IMR-90 (cell line): ENCODE results near the gene SERPINB1. TPM values are rescaled to one million over a fixed set of nuclear protein-coding genes. Genes with fewer than 3 reads are reported as not detected.

Experiments
- ATAC-seq: fragments of 200-7000 bp; cut with Tn5 transposase; 2 replicates; pipeline ENCODE4 v1.9.1; 2020; ENCODE audit warnings: low read depth, mild to moderate bottlenecking, moderate library complexity
- BruUV-seq: library from RNA; stranded (reverse); fragments of 400-500 nt; replicated peaks from 2 replicates; lab custom pipeline; 2021; lab: Mats Ljungman, UMichigan
- CTCF ChIA-PET: fragments of 300-600 bp; formaldehyde crosslinking; extraction: SDS; loops from one replicate; lab custom pipeline; 2021; ENCODE audit warnings: antibody characterized with exemption; lab: Yijun Ruan, JAX
- POLR2A ChIA-PET: fragments of 300-600 bp; sonication (Branson Sonifier 250); formaldehyde crosslinking; loops from one replicate; lab custom pipeline; 2022; ENCODE audit warnings: antibody characterized with exemption; ENCODE audit not compliant: unreplicated experiment; lab: Charles Lee
- DNase-seq: peaks from one replicate; pipeline ENCODE4 v3.0.0; 2013
- H2AFZ ChIP-seq: replicated peaks from 2 replicates; pipeline ENCODE3; 2013; ENCODE audit warnings: low read length, mild to moderate bottlenecking; ENCODE audit not compliant: poor library complexity
- H2AK5ac ChIP-seq: 2 replicates; pipeline ENCODE4 v1.6.1; 2013; ENCODE audit warnings: low read depth, low read length, inconsistent platforms
- H2AK9ac ChIP-seq: replicated peaks from 2 replicates; pipeline ENCODE3; 2013; ENCODE audit warnings: mild to moderate bottlenecking, low read depth, low read length, moderate library complexity; ENCODE audit not compliant: poor library complexity
- H2BK120ac ChIP-seq: 2 replicates; pipeline ENCODE4 v1.6.1; 2013; ENCODE audit warnings: low read depth, low read length, inconsistent platforms
- H2BK15ac ChIP-seq: 3 replicates; pipeline ENCODE4 v1.6.1; 2013; ENCODE audit warnings: low read depth, low read length, inconsistent platforms
- H2BK20ac ChIP-seq: 2 replicates; pipeline ENCODE4 v1.6.1; 2013; ENCODE audit warnings: low read depth, mild to moderate bottlenecking, inconsistent platforms, low read length, moderate library complexity
- H2BK5ac ChIP-seq: 2 replicates; pipeline ENCODE4 v1.6.1; 2013; ENCODE audit warnings: mild to moderate bottlenecking, low read depth, low read length, inconsistent platforms; ENCODE audit not compliant: poor library complexity, severe bottlenecking
- H3K14ac ChIP-seq: replicated peaks from 2 replicates; pipeline ENCODE4 v1.6.1; 2013; ENCODE audit warnings: low read depth, low read length, inconsistent platforms
- H3K18ac ChIP-seq: 2 replicates; pipeline ENCODE4 v1.6.1; 2013; ENCODE audit warnings: low read depth, low read length, control low read depth
- H3K23ac ChIP-seq: 2 replicates; pipeline ENCODE4 v1.6.1; 2013; ENCODE audit warnings: low read depth, low read length, inconsistent platforms
- H3K27ac ChIP-seq: 2 replicates; pipeline ENCODE4 v1.5.1; 2013; ENCODE audit warnings: mild to moderate bottlenecking, control low read depth, low read length; ENCODE audit not compliant: insufficient read depth
- H3K27me3 ChIP-seq: 2 replicates; pipeline ENCODE4 v1.6.1; 2013; ENCODE audit warnings: low read length; ENCODE audit not compliant: control insufficient read depth, insufficient read depth
- H3K36me3 ChIP-seq: 2 replicates; pipeline ENCODE4 v1.6.1; 2013; ENCODE audit warnings: low read length, mixed read lengths; ENCODE audit not compliant: control insufficient read depth, insufficient read depth
- H3K4ac ChIP-seq: 2 replicates; pipeline ENCODE4 v1.6.1; 2013; ENCODE audit warnings: low read depth, low read length, inconsistent platforms
- H3K4me1 ChIP-seq: 2 replicates; pipeline ENCODE4 v1.6.1; 2013; ENCODE audit warnings: low read length, mixed read lengths; ENCODE audit not compliant: control insufficient read depth, insufficient read depth
- H3K4me2 ChIP-seq: 2 replicates; pipeline ENCODE4 v1.6.1; 2013; ENCODE audit warnings: low read depth, mild to moderate bottlenecking, control low read depth, low read length, moderate library complexity
- H3K4me3 ChIP-seq: 2 replicates; pipeline ENCODE4 v1.5.1; 2013; ENCODE audit warnings: low read depth, mild to moderate bottlenecking, control low read depth, low read length, moderate library complexity; ENCODE audit not compliant: insufficient read depth
- H3K56ac ChIP-seq: 2 replicates; pipeline ENCODE4 v1.6.1; 2013; ENCODE audit warnings: low read length, inconsistent platforms; ENCODE audit not compliant: insufficient read depth; ENCODE audit errors: extremely low read depth
- H3K79me1 ChIP-seq, 2 experiments: 2 replicates each; pipeline ENCODE4 v1.6.1; 2013; ENCODE audit warnings: low read length in 2 of 2, inconsistent platforms in 1 of 2, low read depth in 1 of 2
- H3K9ac ChIP-seq: 2 replicates; pipeline ENCODE4 v1.6.1; 2013; ENCODE audit warnings: low read depth, low read length, control low read depth
- H3K9me1 ChIP-seq: 2 replicates; pipeline ENCODE4 v1.6.1; 2013; ENCODE audit warnings: low read length, inconsistent platforms; ENCODE audit not compliant: insufficient read depth
- H3K9me3 ChIP-seq: 2 replicates; pipeline ENCODE4 v1.6.1; 2013; ENCODE audit warnings: low read length; ENCODE audit not compliant: control insufficient read depth, insufficient read depth
- H4K20me1 ChIP-seq: 2 replicates; pipeline ENCODE4 v1.6.1; 2013; ENCODE audit warnings: low read length, inconsistent platforms; ENCODE audit not compliant: insufficient read depth
- H4K5ac ChIP-seq: 2 replicates; pipeline ENCODE4 v1.6.1; 2013; ENCODE audit warnings: mild to moderate bottlenecking, low read depth, low read length, control low read depth
- H4K8ac ChIP-seq, 2 experiments: 2 replicates each; pipeline ENCODE4 v1.6.1; 2013; ENCODE audit warnings: low read depth in 2 of 2, low read length in 2 of 2, control low read depth in 1 of 2, inconsistent platforms in 1 of 2
- H4K91ac ChIP-seq: 2 replicates; pipeline ENCODE4 v1.6.1; 2013; ENCODE audit warnings: low read depth, low read length, inconsistent platforms; ENCODE audit not compliant: insufficient read depth
- BHLHE40 ChIP-seq: fragments of 150-350 bp; IDR thresholded peaks from 2 replicates; pipeline ENCODE4 v1.6.1; 2016; ENCODE audit warnings: mild to moderate bottlenecking, low read depth, low read length
- CEBPB ChIP-seq: IDR thresholded peaks from 2 replicates; pipeline ENCODE4 v1.6.1; 2012; ENCODE audit warnings: low read depth, low read length, improper control_type of control experiment
- CHD1 ChIP-seq: IDR thresholded peaks from 2 replicates; pipeline ENCODE4 v1.6.1; 2012; ENCODE audit warnings: low read depth, low read length, improper control_type of control experiment
- CTCF ChIP-seq: conservative IDR thresholded peaks from 2 replicates; pipeline ENCODE4 v1.5.1; 2012; ENCODE audit warnings: mild to moderate bottlenecking, low read depth, low read length, improper control_type of control experiment
- ELK1 ChIP-seq: fragments of 150-350 bp; IDR thresholded peaks from 2 replicates; pipeline ENCODE4 v1.6.1; 2016; ENCODE audit warnings: low read depth, mild to moderate bottlenecking, low read length, moderate library complexity, borderline replicate concordance
- FOS ChIP-seq: fragments of 150-350 bp; IDR thresholded peaks from 2 replicates; pipeline ENCODE4 v1.6.1; 2016; ENCODE audit warnings: low read depth, low read length
- MAFK ChIP-seq: IDR thresholded peaks from 2 replicates; pipeline ENCODE4 v1.6.1; 2012; ENCODE audit warnings: low read depth, low read length, improper control_type of control experiment
- MAZ ChIP-seq: IDR thresholded peaks from 2 replicates; pipeline ENCODE4 v1.6.1; 2012; ENCODE audit warnings: low read depth, mild to moderate bottlenecking, low read length, improper control_type of control experiment, moderate library complexity, borderline replicate concordance
- MXI1 ChIP-seq: IDR thresholded peaks from 2 replicates; pipeline ENCODE4 v1.6.1; 2012; ENCODE audit warnings: low read depth, mild to moderate bottlenecking, low read length, moderate library complexity, borderline replicate concordance
- NFE2L2 ChIP-seq: fragments of 150-350 bp; IDR thresholded peaks from 2 replicates; pipeline ENCODE4 v1.6.1; 2016; ENCODE audit warnings: low read depth, mild to moderate bottlenecking, low read length
- POLR2A ChIP-seq: IDR thresholded peaks from 2 replicates; pipeline ENCODE4 v1.6.1; 2012; ENCODE audit warnings: mild to moderate bottlenecking, low read depth, low read length
- RAD21 ChIP-seq: IDR thresholded peaks from 2 replicates; pipeline ENCODE4 v1.6.1; 2012; ENCODE audit warnings: low read length, improper control_type of control experiment
- RCOR1 ChIP-seq: IDR thresholded peaks from 2 replicates; pipeline ENCODE4 v1.6.1; 2012; ENCODE audit warnings: mild to moderate bottlenecking, low read length, improper control_type of control experiment; ENCODE audit not compliant: insufficient replicate concordance
- RFX5 ChIP-seq: IDR thresholded peaks from 2 replicates; pipeline ENCODE4 v1.8.0; 2012; ENCODE audit warnings: low read depth, mild to moderate bottlenecking, low read length, moderate library complexity
- SMC3 ChIP-seq: fragments of 150-350 bp; IDR thresholded peaks from 2 replicates; pipeline ENCODE4 v1.6.1; 2016; ENCODE audit warnings: low read depth, mild to moderate bottlenecking, antibody characterized with exemption, low read length, moderate library complexity
- USF2 ChIP-seq: fragments of 150-350 bp; IDR thresholded peaks from 2 replicates; pipeline ENCODE4 v1.6.1; 2017; ENCODE audit warnings: mild to moderate bottlenecking, antibody characterized with exemption, low read length, low read depth
- WGBS, 2 experiments: methylation state at CpG; one replicate each; pipeline versions ENCODE4 v1.1.5 to v1.1.7; 2013; ENCODE audit warnings: missing lambda C conversion rate in 2 of 2; ENCODE audit not compliant: insufficient read length in 1 of 2; ENCODE audit errors: extremely low coverage in 2 of 2; 5-methylcytosine and 5-hydroxymethylcytosine counted together
- dilution Hi-C: fragments of 300-500 bp; cut with HindIII; formaldehyde crosslinking; loops from one replicate; pipeline ENCODE4 v1.14.3; 2018; ENCODE audit warnings: low sequenced_read_pairs; ENCODE audit not compliant: unreplicated experiment
- in situ Hi-C: fragments of 300-500 bp; cut with MboI; formaldehyde crosslinking; loops from 3 replicates; pipeline ENCODE4 v1.14.3; 2019; ENCODE audit warnings: low sequenced_read_pairs, inconsistent platforms, mixed read lengths
- intact Hi-C: fragments of 100-400 bp; cut with micrococcal nuclease; formaldehyde crosslinking; loops from 2 replicates; pipeline ENCODE4 v1.10.0; 2022
- polyA plus RNA-seq, 3 experiments: library from polyadenylated mRNA; depleted of rRNA; stranded (reverse); fragments of >200 nt; gene quantifications; 2 replicates each; pipeline ENCODE4 v1.2.3, GENCODE V29; 2012; ENCODE audit warnings: low replicate concordance in 1 of 3
- total RNA-seq: library from RNA; depleted of rRNA; stranded (reverse); fragments of >200 nt; gene quantifications from 2 replicates; pipeline ENCODE4 v1.2.3, GENCODE V29; 2012

The SERPINB1 gene
- total and polyA plus RNA-seq, 2 of the 4 experiments (the other 2 are of a cell fraction) = 6.1 to 9.1 TPM

GRCh38 chr6:2809015-2809414 lies 32.6 kb downstream of the SERPINB1 start:
- in situ Hi-C loops = no loop called here
- ATAC-seq = no peak
- no CpG with 5 or more reads among the region's 2 CpGs for WGBS, 2 experiments

More at GRCh38 chr6:2809015-2809414, 32.6 kb downstream of the SERPINB1 start:
- Histone ChIP-seq H4K5ac (no peak overlapping the region), H3K18ac (no peak overlapping the region), H4K8ac (no peak overlapping the region), H3K56ac (no peak overlapping the region), H2BK5ac (no peak overlapping the region), H3K9ac (no peak overlapping the region), H2AK5ac (no peak overlapping the region), H2BK120ac (no peak overlapping the region), H4K91ac (no peak overlapping the region), H2AFZ (no peak overlapping the region), H2BK15ac (no peak overlapping the region), H3K36me3 (no peaks in the 10 kb centered on the region), H2AK9ac (no peak overlapping the region), H3K79me1 (0 out of 4 replicates have a peak, but pooled peaks cover 0 to 6% of the 10 kb centered on the region in 2 experiments), H3K4me2 (no peak overlapping the region), H3K9me1 (peaks cover 9% of the 10 kb centered on the region; the same call in 1 of the 2 replicates), H3K9me3 (no peaks in the 10 kb centered on the region), H3K4me1 (peaks cover 2% of the 10 kb centered on the region; the same call in 1 of the 2 replicates), H3K14ac (no peak overlapping the region), H3K23ac (no peak overlapping the region), H4K20me1 (no peaks in the 10 kb centered on the region), H3K4ac (no peak overlapping the region), H2BK20ac (no peak overlapping the region), H3K27me3 (no peaks in the 10 kb centered on the region), H3K4me3 (no peak overlapping the region), H3K27ac (no peak overlapping the region)
- BruUV-seq = no TSS peak
- intact Hi-C loops (no loop called here), dilution Hi-C loops (no loop called here)
- TF ChIP-seq POLR2A (no peak), USF2 (no peak), BHLHE40 (no peak), RAD21 (no peak), ELK1 (no peak), SMC3 (no peak), CEBPB (no peak), CTCF (no peak), RCOR1 (no peak), NFE2L2 (no peak), MXI1 (no peak), MAZ (no peak), FOS (no peak), MAFK (no peak), CHD1 (no peak), RFX5 (no peak)
- DNase-seq = no peak
- ChIA-PET CTCF (no interaction called here), POLR2A (no interaction called here)
